Gastrocnemius medialis (tissue), 4 donors: ENCODE data around the gene CDC34.

Experiments used
- POLR2A ChIP-seq, 2 donors: fragments of 450-650 bp; IDR thresholded peaks; one replicate each; pipeline ENCODE4 v1.6.1; 2017; ENCODE audit warnings: antibody characterized with exemption in 2 of 2, mild to moderate bottlenecking in 2 of 2, moderate library complexity in 2 of 2
- TF ChIP-seq, protein P1 (sequence below), 5 experiments: fragments of 450-650 bp in 3 of 5; fragments of 200-600 bp in 2 of 5; sonication (generic) in 2 of 5; IDR thresholded peaks in 4 of 5; conservative IDR thresholded peaks in 1 of 5; 1 replicate in 4 of 5; 2 replicates in 1 of 5; pipeline ENCODE4 v1.5.1; 2016 to 2019; ENCODE audit warnings: antibody characterized with exemption in 5 of 5, mild to moderate bottlenecking in 3 of 5, moderate library complexity in 3 of 5

DNA sequence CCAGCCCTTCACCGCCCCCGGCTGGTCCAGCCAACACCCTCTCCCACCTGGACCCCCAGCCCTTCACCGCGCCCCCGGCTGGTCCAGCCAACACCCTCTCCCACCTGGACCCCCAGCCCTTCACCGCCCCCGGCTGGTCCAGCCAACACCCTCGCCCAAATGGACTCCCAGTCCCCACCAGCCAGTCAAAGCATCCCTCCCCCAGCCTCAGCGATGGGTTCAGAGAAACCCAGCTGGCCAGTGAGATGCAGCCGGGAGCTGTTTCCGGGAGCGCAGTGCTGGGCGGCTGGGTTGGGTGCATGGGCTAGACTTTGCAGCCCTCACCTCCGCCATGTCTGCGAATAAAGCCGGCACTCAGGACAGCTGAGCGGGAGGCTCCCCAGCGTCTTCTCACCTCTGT lies 6.5 kb upstream of the CDC34 start:
- no peak for TF ChIP-seq POLR2A (IDR thresholded peaks at IDR 0.05)
- TF ChIP-seq, protein P1, sequence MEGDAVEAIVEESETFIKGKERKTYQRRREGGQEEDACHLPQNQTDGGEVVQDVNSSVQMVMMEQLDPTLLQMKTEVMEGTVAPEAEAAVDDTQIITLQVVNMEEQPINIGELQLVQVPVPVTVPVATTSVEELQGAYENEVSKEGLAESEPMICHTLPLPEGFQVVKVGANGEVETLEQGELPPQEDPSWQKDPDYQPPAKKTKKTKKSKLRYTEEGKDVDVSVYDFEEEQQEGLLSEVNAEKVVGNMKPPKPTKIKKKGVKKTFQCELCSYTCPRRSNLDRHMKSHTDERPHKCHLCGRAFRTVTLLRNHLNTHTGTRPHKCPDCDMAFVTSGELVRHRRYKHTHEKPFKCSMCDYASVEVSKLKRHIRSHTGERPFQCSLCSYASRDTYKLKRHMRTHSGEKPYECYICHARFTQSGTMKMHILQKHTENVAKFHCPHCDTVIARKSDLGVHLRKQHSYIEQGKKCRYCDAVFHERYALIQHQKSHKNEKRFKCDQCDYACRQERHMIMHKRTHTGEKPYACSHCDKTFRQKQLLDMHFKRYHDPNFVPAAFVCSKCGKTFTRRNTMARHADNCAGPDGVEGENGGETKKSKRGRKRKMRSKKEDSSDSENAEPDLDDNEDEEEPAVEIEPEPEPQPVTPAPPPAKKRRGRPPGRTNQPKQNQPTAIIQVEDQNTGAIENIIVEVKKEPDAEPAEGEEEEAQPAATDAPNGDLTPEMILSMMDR (IDR thresholded peaks at IDR 0.05 in 4 of 5, conservative IDR thresholded peaks at IDR 0.05 in 1 of 5) = no peak
